Stimulated activated CD8-positive, alpha-beta memory T cell treated with anti-CD3 and anti-CD28 coated beads, Interleukin-12 subunit alpha, Interleukin-12 subunit beta, amount 100 ng/mL, for 4 hours (primary cell): ENCODE measurements around the gene ITPR2.

Experiments
- DNase-seq: peaks from one replicate; pipeline ENCODE4 v3.0.0-alpha.2; 2020; ENCODE audit warnings: low read depth

The ITPR2 gene

DNA sequence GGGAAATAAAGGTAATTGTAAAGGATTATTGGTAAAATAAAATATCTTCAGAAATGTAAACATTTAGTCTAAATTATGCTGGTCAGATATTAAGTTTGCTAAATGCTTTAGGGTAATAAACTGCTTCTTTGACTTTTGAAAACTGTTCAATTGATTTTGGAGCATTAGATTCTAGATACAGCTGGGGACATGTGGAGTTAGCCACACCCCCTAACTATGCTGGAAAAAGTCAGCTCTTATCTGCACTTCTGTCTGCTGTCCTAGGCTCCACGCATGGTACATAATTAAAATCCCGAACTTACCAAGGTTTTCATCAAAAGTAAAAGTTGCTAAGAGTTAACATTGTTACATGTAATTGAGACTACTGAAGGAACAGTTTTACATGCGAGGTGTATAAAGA is 78.8 kb downstream of the ITPR2 start:
- DNase-seq, result no peak

GRCh38 chr12:26751179-26751578 is 81.8 kb downstream of the ITPR2 start:
- no peak for DNase-seq

DNA sequence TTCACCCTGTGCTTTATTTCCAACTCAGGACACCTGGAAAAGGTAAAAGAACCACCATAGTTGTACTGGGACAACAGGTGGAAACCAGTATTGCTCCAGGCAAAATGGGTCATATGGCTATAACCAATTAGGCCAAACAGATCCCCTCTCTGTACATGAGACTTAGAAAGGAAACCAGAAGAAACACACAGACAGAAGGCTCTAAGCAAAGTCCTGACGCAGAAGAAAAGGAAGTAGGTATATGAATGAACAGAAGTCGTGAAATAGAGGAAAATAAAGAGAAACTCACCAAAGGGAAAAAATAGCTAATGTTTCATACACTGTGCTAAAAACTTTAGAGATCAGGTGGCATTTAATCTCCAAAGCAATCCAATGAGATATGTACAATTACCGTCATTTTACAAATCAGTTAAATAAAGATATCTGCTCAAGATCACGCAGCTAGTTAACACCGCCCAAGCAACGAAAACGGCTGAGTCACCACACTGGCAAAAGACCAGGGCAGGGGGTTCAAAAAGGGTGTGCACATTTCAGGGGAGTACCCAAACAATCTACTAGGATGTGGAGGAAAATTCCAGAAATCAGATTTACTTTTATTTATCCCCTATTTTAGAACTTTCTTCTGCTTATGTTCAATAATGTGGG is 82.3 kb downstream of the ITPR2 start:
- DNase-seq, result no peak

GRCh38 chr12:26749781-26750180 is 83.2 kb downstream of the ITPR2 start:
- no peak for DNase-seq

- no peak for DNase-seq
These were observed 84.1 kb downstream of the ITPR2 start for GRCh38 chr12:26748741-26749431.

DNA sequence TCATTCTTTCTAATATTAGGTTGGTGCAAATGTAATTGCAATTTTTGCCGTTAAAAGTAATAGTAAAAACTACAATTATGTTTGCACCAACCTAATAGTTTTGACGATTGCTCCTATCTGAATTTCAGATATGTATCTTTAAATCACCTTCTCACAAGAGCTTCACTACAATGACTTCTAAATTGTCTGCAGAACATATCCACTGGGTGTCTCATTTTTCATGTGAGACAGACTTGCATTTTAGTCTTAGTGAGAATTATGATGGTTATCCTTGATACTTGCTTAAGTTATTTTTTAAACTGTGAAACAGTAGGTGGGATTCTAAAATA is 84.6 kb downstream of the ITPR2 start:
- DNase-seq, result no peak

- no peak for DNase-seq
These were observed 86.8 kb downstream of the ITPR2 start for GRCh38 chr12:26746121-26746714.

DNA sequence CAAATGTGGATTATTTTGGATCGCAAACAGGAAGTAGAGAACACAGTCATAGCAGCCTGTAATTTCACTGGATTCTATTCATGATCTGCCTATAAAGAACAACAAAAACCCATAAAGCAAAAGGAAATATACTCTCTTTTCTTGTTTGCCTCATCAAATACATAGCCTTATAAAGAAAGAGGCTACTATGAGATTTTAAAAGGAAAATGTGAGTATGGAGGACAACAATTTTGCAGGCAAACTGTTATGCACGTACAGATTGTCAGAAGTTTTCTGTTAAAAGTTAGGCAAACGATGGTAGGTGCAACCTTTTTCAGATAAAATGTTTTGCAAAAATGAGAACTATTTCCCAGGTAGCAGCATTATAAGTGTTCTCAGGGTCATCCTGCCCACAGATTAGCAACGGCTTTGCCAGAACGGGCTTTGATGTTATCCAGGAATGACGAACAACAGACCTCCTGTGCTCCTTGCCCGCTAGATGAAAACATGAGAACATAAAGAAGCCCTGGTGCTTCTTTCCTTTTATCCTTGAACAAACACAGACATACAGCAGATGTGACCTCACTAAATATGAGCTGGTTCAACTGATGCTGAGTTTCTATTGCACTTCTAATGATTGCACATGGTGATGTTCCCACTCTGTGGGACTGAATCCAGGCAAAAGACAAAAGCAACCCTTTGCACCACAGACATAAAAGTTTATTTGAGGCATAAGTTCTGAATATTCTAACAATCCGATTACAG is 88.1 kb downstream of the ITPR2 start:
- DNase-seq, result no peak

GRCh38 chr12:26744042-26744626 is 88.9 kb downstream of the ITPR2 start:
- DNase-seq, result no peak

- DNase-seq, result no peak
These were observed 91.3 kb downstream of the ITPR2 start for GRCh38 chr12:26741584-26742227.

DNA sequence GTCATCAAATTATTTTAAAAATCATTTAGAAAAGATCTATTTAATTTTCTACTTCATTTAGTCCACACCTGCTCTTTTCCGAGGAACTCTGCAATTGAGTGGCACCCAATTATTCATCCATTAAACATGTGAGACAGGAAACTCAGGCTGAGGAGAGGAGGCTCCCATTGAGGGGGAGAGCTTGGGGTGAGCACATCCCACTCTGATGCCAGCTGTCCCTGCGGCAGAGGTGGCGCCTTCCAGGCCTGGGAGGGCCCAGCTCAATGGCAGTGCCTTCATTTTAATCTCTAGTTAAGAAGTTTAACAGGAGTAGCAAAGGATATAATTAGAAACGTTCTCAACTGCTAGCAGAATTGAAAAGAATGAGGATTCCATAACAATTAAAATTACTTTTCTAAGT is 92.0 kb downstream of the ITPR2 start:
- DNase-seq, result no peak

DNA sequence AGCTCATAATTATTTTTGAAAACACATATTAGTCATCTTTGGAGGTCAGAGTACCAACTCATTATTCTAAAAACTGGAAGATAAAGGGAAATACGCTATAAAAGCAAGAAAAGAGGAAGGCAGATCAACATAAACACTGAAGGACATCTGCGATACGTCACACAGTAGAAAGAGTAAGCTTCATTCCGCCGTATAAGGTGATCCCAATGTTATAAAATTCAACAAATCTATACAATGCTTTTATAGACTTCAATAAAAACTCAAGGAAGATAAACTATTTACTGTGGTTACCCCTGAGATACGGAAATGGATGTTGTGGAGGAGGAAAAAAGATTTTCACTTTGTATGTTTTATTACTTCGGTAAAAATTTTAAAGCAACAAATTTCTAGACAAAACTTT is 92.6 kb downstream of the ITPR2 start:
- DNase-seq, result no peak

GRCh38 chr12:26737487-26738030 is 95.4 kb downstream of the ITPR2 start:
- no peak for DNase-seq

GRCh38 chr12:26736563-26737486 is 96.2 kb downstream of the ITPR2 start:
- no peak for DNase-seq

GRCh38 chr12:26735249-26735639 is 97.8 kb downstream of the ITPR2 start:
- DNase-seq, result no peak

DNA sequence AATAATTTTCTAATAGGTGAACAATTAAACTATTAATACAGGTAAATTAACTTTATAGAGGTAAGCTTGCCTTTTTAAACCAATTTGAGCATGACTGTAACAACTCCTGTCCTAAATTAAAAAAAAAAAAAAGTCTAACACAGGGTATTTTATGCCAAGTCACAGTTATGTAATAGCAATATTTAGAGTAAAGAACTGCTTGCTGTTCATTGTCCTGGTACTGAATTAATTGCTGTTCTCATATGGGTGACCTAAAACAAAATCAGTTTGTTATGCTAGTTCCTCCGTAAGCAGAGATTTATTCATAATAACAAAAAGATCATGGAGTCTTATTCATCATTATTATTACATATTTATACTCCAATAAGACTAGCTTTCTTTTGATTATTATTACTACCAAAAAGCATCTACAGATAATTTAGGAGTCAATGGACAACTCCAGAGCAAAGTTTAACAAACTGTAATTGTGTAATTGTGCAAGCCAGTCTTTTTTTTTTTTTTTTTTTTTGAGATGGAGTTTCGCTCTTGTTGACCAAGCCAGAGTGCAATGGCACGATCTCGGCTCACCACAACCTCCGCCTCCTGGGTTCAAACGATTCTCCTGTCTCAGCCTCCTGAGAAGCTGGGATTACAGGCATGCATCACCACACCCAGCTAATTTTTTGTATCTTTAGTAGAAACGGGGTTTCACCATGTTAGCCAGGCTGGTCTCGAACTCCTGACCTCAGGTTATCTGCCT is 98.3 kb downstream of the ITPR2 start:
- DNase-seq, result no peak

DNA sequence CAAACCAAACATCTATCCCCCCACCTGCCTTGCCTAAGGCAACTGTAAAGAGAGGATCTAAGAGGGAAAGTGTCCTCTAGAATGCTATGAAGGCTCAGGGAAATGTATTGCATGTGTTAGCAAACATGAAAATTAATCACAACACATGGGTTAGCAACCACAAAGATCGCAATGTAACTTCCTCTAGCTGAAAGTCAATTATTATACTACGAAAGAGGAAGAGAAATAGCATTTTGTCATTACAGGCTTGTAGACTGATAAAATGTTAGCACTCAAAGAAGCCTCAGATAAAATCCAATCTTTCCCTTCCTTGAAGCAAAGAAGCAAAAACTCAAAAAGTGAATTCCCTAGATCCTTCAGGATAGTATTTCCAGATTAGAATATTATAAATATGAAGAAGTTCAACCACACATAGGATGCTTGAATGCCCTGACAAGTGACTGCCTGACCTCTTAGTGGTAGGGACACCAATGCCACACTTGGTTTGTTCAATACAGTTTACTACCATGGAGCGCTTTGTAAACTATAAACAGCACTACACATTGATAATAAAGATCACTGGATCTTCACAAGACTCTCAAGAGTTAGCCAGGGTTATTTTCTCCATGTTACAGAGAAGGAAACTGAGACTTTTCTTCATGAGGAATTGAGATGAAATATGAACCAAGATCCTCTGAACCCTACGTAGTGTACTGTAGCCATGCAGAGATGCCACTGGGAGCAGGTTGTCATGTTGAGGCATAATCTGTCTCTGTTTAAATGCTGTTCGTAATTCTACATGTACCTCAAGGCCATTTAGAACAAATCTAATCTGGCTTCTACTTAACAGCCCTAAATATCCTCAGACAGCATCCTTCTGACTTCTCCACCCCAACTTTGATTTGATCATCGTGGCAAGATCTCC is 100.7 kb downstream of the ITPR2 start:
- no peak for DNase-seq

GRCh38 chr12:26730481-26731350 is 102.3 kb downstream of the ITPR2 start:
- no peak for DNase-seq
